Left ventricle myocardium superior (tissue), 1 donor: ENCODE measurements around the gene ATG9B. TPM values are rescaled to one million over a fixed set of nuclear protein-coding genes. Genes with fewer than 3 reads are reported as not detected.
A peak's percentile ranks its signal among the peaks of the same experiment; 100 is the strongest.

Source experiments
- ATAC-seq: fragments of 200-7000 bp; cut with Tn5 transposase; one replicate; pipeline ENCODE4 v1.9.1; 2020; ENCODE audit warnings: mild to moderate bottlenecking, moderate library complexity
- DNase-seq: peaks from one replicate; pipeline ENCODE4 v3.0.0-alpha.2; 2020
- intact Hi-C: fragments of 100-400 bp; cut with micrococcal nuclease; formaldehyde crosslinking; loops from one replicate; pipeline ENCODE4 v1.11.0; 2022
- long read RNA-seq: library from polyadenylated mRNA; unstranded; transcript quantifications from one replicate; pipeline ENCODE4 v2.0.0, GENCODE V29; 2021
- total RNA-seq: library from RNA; stranded (reverse); fragmentation: NEBNext Ultra II Directional; extraction: Animal tissue kit (Norgen Biotek cat#: 25700); gene quantifications from one replicate; pipeline ENCODE4 v1.2.1, GENCODE V29; 2021
- donor health status: DM: no; HTN: yes; CAD: no; lungs with severe emphysema.

Gene ATG9B, protein sequence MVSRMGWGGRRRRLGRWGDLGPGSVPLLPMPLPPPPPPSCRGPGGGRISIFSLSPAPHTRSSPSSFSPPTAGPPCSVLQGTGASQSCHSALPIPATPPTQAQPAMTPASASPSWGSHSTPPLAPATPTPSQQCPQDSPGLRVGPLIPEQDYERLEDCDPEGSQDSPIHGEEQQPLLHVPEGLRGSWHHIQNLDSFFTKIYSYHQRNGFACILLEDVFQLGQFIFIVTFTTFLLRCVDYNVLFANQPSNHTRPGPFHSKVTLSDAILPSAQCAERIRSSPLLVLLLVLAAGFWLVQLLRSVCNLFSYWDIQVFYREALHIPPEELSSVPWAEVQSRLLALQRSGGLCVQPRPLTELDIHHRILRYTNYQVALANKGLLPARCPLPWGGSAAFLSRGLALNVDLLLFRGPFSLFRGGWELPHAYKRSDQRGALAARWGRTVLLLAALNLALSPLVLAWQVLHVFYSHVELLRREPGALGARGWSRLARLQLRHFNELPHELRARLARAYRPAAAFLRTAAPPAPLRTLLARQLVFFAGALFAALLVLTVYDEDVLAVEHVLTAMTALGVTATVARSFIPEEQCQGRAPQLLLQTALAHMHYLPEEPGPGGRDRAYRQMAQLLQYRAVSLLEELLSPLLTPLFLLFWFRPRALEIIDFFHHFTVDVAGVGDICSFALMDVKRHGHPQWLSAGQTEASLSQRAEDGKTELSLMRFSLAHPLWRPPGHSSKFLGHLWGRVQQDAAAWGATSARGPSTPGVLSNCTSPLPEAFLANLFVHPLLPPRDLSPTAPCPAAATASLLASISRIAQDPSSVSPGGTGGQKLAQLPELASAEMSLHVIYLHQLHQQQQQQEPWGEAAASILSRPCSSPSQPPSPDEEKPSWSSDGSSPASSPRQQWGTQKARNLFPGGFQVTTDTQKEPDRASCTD
- not detected for total RNA-seq
- long read RNA-seq, result 0 reads

DNA sequence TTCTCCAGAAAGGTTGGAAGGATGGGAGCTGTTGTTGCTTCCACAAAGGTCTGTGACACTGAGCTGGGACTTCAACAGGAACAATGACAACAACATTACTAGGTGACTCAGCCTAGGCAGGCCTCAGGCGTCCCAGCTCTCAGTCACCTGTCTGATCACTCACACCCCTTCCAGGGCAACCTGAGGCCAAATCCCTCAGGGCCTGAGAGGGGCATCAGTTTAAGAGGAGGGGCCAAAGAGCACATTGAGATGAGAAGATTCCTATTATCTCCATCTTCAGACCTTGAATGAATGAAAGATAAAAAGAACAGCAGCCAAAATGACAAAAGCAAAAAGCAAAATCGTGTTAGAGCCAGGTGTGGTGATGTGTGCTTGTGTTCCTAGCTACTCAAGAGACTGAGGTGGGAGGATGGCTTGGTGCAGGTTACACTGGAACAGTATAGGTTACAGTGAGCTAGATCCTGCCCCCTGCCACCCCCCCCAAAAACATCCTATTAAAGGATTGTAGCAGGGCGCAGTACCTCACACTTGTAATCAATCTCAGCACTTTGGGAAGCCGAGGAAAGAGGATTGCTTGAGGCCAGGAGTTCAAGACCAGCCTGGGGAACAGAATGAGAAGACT is at the start of gene ATG9B:
Gene ATG9B, minus strand, starts transcription at position 60 of the 622 bp plus-strand sequence. CDS start 71 bp downstream, outside the sequence.
- DNase-seq (no peak), ATAC-seq (no peak)
- intact Hi-C loops, result no loop called here

DNA sequence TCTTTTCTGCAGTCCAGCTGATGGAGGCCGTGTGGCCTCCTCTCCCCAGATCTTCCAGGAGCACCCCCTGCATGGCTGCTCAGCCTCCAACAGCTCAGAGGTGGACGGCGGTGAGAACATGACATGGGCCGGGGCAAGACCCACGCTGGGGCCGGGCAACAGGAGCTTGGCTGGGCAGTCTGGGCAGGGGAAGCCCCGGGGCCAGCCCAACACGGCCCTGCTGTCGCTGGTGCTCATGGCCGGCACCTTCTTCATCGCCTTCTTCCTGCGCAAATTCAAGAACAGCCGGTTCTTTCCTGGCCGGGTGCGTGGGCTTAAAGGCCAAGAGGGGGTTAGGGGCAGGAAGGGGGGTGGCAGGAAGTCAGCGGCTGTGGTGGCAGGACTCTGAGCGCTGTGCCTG is 49.7 kb upstream of the ATG9B start:
- no peak for ATAC-seq
- no peak for DNase-seq
- intact Hi-C loops, result no loop called here

DNA sequence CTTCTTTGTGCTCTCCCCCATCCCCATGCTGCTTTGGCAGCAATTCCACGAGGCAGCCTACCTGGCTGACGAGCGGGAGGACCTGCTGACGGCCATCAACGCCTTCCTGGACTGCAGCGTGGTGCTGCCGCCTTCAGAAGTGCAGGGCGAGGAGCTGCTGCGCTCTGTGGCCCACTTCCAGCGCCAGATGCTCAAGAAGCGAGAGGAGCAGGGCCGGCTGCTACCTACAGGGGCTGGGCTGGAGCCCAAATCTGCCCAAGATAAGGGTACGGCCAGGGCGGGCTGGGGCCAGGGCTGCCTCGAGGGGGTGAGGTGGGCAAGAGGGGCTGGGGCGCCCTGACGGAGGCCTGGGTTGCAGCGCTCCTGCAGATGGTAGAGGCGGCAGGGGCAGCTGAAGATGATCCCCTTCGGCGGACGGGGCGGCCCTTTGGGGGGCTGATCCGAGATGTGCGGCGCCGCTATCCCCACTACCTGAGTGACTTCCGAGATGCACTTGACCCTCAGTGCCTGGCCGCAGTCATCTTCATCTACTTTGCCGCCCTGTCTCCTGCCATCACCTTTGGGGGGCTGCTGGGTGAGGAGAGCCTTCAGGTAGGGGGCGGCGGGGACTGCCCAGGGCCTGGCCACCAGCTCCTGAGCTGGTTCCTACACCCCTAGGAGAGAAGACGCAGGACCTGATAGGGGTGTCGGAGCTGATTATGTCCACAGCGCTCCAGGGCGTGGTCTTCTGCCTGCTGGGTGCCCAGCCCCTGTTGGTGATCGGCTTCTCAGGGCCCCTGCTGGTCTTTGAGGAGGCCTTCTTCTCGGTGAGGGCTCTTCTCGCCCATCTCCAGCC is 47.0 kb upstream of the ATG9B start:
- intact Hi-C loops, result no loop called here
- ATAC-seq, result no peak
- no peak for DNase-seq

DNA sequence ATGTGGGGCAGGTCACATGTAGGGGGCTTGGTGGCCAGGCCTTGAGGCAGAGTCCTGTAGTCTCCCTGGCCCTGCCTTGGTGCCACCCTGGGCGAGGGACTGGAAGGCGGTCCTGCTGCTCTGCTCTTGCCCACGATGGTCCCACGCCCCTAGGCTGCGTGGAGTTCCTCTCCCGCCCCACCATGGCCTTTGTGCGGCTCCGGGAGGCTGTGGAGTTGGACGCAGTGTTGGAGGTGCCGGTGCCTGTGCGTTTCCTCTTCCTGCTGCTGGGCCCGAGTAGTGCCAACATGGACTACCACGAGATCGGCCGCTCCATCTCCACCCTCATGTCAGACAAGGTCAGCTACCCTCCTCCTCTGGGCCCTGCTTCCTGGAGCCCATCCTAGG is 46.3 kb upstream of the ATG9B start:
- DNase-seq (no peak), ATAC-seq (no peak)
- intact Hi-C loops, result no loop called here

DNA sequence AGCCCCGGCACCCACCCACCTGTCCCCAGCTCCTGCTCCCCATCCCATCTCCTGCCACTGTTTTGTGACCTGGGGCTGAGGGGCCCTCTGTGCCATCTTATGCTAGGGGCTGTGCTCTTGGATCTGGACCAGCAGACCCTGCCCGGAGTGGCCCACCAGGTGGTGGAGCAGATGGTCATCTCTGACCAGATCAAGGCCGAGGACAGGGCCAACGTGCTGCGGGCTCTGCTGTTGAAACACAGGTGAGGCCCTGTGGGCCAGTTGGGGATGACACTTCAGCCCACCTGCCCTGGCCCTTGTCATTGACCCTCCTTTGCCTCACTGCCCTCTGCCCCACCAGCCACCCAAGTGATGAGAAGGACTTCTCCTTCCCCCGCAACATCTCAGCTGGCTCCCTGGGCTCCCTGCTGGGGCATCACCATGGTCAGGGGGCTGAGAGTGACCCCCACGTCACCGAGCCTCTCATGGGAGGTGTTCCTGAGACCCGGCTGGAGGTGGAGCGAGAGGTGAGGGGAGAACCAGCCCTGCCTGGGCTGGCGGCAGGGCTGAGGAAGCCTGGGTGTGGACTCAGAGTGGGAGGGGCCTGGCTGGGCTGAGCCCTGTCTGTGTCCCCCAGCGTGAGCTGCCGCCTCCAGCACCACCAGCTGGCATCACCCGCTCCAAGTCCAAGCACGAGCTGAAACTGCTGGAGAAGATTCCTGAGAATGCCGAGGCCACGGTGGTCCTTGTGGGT is 45.7 kb upstream of the ATG9B start:
- ATAC-seq, result no peak
- intact Hi-C loops, result no loop called here
- no peak for DNase-seq

DNA sequence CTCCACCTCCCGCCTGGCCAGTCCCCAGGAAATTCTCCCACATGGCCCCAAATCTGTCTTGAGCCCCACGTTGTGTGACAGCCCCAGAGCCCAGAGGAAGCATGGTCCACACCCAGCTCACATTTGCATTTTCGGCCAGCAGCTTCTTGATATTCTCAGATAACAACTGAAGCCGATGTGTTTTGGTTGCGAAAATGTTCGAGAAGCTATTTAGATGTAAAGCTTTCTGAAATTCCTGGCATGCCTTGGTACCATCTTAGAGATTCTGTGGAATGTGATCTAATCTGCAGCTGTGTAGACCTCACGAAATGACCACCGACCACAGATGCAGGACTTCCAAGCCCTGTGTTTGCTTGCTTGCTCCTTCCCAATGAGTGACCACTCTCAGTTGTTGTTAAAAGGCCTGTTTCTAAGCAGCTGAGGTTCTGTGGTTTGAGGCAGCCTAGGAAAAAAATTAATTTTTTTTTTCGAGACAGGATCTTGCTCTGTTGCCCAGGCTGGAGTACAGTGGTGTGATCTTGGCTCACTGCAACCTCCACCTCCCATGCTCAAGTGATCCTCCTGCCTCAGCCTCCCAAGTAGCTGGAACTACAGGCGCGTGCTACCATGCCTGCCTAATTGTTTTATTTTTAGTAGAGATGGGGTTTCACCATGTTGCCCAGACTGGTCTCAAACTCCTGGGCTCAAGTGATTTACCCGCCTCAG is 43.9 kb upstream of the ATG9B start:
- intact Hi-C loops, result no loop called here
- DNase-seq (no peak), ATAC-seq (no peak)

DNA sequence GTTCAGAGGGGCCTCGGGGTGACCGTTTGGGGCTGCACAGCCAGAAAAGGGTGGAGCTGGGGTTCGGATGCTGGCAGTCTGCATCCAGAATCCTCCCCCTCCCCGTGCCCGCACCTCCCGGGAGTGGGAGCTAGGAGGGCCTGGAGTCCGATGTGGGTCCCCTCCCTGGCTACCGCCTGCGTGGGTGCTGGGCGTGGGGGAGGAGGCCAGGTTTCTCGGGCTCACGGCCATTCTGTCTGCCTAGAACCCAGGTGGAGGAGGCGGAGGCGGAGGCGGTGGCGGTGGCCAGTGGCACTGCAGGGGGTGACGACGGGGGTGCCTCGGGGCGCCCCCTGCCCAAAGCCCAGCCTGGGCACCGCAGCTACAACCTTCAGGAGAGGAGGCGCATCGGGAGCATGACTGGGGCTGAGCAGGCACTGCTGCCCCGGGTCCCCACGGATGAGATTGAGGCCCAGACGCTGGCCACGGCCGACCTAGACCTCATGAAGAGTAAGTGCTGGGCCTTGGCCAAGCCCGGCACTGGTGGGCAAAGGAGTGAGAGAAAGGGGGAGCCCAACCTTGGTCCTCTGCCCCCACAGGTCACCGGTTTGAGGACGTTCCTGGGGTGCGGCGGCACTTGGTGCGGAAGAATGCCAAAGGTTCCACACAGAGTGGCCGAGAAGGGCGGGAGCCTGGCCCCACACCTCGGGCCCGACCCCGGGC is 42.1 kb upstream of the ATG9B start:
- ATAC-seq (no peak), DNase-seq (no peak)
- intact Hi-C loops, result no loop called here

DNA sequence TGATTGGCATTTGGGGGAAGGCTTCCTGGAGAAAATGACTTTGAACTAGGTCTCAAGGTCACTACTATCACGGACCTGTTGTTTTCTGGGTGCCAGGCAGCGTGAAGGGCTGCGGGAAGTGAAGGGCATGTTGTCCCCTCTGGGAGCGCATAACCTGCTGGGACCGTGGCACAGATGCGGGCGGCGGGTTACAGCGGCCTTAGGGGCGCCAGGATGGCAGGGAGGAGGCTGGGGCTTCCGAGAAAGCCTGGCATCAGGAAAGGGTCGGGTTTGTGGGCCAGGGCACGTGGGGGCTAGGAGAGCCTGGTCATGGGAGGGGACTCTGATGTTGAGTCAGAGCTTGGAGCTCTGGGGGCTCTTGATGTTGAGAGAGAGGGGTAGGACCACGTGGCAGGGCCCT is 41.2 kb upstream of the ATG9B start:
- intact Hi-C loops, result no loop called here
- ATAC-seq (no peak), DNase-seq (no peak)

DNA sequence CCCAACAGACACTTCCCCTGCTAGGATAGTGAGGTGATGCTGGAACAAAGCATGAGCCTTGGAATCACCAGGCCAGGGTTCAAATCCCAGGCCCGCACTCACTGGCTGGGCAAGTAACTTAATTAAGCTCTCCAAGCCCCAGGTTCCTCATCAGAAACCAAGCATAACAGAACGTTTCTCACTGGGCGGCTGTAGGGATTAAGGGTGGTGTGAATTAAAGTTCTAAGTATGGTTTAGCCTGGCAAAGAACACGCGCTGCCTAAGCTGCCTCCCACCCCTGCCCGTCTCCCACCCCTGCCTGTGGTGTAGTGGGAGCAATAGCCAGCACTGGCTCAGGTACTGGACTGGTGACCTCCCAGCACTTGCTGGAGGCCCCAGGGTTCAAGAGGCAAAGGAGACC is 40.7 kb upstream of the ATG9B start:
- no peak for ATAC-seq
- intact Hi-C loops, result no loop called here

DNA sequence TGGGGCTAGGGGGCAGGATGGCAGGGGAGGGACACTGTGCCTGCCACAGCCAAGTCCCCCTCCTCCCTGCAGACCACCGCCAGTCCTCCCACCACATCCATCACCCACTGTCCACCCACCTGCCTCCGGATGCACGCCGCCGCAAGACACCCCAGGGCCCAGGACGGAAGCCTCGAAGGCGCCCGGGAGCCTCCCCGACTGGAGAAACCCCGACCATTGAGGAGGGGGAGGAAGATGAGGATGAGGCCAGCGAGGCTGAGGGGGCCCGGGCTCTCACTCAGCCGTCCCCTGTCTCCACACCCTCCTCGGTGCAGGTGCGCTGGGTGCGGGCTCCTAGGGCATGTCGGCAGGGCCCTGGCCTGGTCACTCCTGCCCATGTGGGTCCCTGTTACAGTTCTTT is 40.2 kb upstream of the ATG9B start:
- intact Hi-C loops, result no loop called here
- DNase-seq (no peak), ATAC-seq (no peak)

More for the DNA sequence above, 40.7 kb upstream of the ATG9B start:
- no peak for DNase-seq

DNA sequence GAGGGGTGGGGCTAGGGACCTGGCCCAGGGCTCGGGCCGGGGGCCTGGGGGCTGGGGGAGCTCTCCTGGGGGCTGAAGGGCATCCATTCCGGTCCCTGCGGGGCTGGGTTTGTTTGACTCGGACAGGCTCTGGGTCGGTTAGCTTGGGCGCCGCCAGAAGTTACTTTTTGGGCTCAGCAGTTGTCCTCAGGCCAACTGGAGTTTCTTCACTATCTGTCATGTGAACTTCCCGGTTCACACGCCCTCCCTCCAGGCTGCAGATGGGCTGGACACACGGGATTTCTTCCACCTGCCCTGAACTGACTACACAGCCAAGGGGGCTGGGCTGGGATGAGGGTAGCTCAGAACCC is 38.9 kb upstream of the ATG9B start:
- no peak for DNase-seq
- intact Hi-C loops, result no loop called here
- ATAC-seq, result peak; percentile 0

DNA sequence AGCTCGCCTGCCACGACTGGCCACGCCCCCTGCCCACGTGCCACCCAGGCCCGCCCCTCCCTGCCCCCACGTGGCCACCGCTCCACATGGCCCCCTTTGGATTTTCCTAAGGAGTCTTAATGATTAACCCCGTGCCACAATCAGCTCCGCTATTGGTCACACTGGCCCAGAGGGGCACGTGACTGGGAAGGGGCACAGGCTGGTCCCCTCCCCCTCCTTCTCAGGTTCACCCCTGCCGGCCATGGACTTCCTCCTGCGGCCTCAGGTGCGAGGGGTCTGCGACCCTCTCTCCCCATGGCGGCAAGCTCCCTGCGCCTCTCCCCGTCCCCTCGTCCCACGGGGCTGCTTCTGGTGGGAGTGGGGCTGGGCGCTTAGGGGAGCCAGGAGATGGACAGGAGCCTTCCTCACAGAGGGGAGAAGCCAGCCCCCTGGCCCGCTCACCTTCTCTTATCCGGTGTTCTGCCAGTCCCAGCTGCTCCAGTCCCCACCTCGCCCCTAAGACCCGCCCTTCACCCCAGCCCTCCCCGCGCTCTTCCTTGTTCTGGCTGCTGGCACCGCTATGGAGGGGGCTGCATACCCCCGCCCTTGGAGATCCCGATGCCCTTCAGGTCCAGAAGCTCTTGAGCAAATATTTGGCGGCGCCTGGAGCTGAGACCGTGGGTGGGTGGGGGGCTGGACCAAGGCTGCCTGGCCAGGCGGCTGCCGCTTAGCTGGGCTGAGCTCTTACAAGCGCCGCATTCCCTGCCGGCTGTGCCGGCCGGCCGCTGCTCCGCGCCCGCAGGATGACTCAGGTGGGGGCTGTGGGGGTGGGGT is 38.3 kb upstream of the ATG9B start:
- intact Hi-C loops, result no loop called here
- peak; percentile 6 for ATAC-seq
- peak; percentile 62 for DNase-seq

DNA sequence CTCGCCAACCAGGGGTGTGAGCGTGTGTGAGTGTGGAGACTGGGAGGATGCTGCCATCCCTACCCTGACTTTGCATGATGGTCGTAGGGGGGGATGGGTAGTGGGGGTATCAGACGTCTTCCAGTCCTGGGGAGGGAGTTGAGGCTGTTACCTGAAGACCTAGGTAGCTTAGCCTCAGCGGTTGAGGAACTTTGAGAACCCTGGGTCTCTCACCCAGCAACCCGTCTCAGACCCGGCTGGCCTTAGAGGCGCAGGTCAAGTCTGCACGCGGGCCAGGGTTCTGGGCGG is 37.8 kb upstream of the ATG9B start:
- intact Hi-C loops, result no loop called here
- DNase-seq, result no peak

DNA sequence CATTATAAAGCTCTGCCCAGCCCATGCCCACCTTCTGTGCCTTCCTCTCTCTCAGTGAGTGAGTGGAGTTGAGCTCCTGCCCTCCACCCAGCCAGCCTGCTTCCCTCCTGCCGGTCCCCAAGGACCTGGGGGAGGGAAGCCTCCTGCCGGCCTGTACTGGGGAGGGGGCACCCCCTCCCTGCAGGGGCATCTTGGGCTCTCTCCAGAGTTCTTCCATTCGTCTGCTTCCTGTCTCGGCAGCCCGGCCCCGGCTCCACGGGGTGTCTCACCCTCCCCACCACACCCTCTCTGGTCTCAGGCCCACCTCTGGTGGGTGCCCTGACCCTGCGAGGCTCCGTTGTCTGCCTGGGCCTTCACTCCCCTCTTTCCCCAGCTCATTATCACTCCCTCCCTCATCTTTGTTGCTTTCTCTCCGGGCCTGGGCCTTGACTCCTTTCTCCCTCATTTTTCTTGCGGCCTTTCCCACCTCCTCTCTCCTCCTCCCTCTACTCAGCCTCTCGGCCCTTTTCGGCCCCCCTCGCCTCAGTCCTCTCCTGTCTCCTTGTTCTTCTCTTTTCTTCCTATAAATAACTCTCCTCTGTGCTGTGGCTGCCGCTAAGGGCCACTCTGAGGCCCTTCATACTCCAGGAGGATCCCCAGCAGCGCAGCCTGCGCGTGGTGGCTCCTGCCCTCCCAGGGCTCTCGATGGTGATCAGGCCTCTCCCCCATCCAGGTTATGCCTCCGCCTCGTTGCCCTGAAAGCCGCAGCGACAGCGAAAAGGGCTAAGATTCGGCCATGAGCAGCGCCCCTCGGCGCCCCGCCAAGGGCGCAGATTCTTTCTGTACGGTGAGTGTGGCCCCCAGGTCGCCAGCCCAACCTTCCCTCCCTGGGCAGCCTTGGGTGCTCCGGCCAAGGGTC is 37.2 kb upstream of the ATG9B start:
- ATAC-seq (no peak), DNase-seq (no peak)
- intact Hi-C loops, result no loop called here

More for the DNA sequence above, 37.8 kb upstream of the ATG9B start:
- ATAC-seq, result no peak

DNA sequence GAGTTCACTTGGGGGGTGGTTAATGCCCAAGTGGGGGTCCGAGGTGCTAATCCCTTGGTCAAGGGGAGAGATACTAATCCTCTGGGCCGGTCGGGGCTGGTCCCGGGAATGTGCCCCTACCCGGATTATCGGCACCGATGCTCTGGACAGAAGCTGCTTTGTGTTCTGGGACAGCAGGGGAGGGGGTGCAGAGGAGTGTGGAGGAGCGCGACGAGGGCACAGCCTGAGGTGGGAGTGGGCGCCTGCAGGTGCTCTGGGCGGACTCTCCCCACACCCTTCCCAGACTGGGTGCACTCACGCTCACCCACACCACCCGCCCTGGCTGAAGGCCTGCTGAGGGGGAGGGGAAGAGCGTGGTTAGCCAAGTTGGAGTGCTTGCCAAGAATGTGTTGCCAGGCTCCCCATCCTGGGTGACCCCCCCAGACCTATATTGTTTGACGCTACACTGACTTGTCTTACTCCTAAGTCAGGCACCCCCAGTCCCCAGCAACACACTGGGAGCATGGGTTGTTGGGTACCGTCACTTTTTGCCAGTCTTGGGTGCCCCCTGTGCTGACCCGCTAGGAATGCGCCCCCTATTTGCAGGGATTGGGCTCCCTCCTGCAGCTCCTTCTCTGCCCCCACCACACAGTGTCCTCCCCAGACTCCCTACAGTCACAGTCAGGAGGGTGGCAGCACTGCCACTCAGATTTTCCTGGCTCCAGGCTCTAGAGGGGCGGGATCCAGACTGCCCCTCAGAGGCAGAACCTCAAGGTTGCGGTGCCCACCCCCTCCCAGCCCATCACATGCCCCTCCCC is 36.3 kb upstream of the ATG9B start:
- intact Hi-C loops, result no loop called here
- ATAC-seq, result no peak
- no peak for DNase-seq
